Keratinocyte (primary cell): ENCODE measurements around the gene CUX1.

Experiments
- CTCF ChIP-seq, 3 experiments: IDR thresholded peaks in 1 of 3; conservative IDR thresholded peaks in 1 of 3; optimal IDR thresholded peaks in 1 of 3; 2 replicates in 2 of 3; 3 replicates in 1 of 3; pipeline versions ENCODE3 to v1.5.1; 2011; ENCODE audit warnings: low read length in 3 of 3, mild to moderate bottlenecking in 3 of 3, moderate library complexity in 2 of 3, control low read depth in 1 of 3, inconsistent platforms in 1 of 3; ENCODE audit not compliant: insufficient read depth in 2 of 3; ENCODE audit errors: extremely low read depth in 1 of 3
- EZH2 ChIP-seq: IDR thresholded peaks from one replicate; pipeline ENCODE4 v1.6.1; 2012; ENCODE audit warnings: inconsistent platforms, mild to moderate bottlenecking, low read length, moderate library complexity

GRCh38 chr7:102080019-102080433 lies 262.6 kb downstream of the CUX1 start:
- TF ChIP-seq CTCF (optimal IDR thresholded peaks at IDR 0.05 in 1 of 3, IDR thresholded peaks at IDR 0.05 in 1 of 3, conservative IDR thresholded peaks at IDR 0.05 in 1 of 3; ENCODE audit: extremely low read depth in 1 of 3, insufficient read depth in 2 of 3, low read length in 3 of 3) (no peak), EZH2 (no peak)
